Left cardiac atrium (tissue), 4 donors: ENCODE data around the gene HS3ST1. TPM values are rescaled to one million over a fixed set of nuclear protein-coding genes. Genes with fewer than 3 reads are reported as not detected.

Source experiments
- ATAC-seq, 2 donors: fragments of 200-7000 bp; cut with Tn5 transposase; one replicate each; pipeline ENCODE4 v1.9.1; 2020; ENCODE audit warnings: mild to moderate bottlenecking in 2 of 2, moderate library complexity in 2 of 2
- DNase-seq: peaks from one replicate; pipeline ENCODE4 v3.0.0-alpha.2; 2020
- intact Hi-C, 2 donors: fragments of 100-400 bp; cut with DNase I; formaldehyde crosslinking; loops; one replicate each; pipeline versions ENCODE4 v1.14.1 to v1.15.1; 2022 to 2023
- microRNA-seq, 2 donors: library from miRNA; unstranded; fragments of <30 nt; microRNA quantifications; one replicate each; pipeline ENCODE4 v1.2.0, GENCODE V29; 2020
- total RNA-seq, 2 donors: library from RNA; stranded (reverse); fragmentation: NEBNext Ultra II Directional; extraction: Animal tissue kit (Norgen Biotek cat#: 25700); gene quantifications; one replicate each; pipeline ENCODE4 v1.2.1, GENCODE V29; 2021
- donor health status: DM: no; HTN: yes; CAD: no.
- donor health status: DM: no; HTN: yes; CAD: no; lungs with severe emphysema.
- donor health status: DM: yes; HTN: yes; CAD: no.
- donor health status: Dilated cardiomyopathy.

HS3ST1 gene
- total RNA-seq, 2 donors from 2014 or later: 1.9 to 7.6 TPM

DNA sequence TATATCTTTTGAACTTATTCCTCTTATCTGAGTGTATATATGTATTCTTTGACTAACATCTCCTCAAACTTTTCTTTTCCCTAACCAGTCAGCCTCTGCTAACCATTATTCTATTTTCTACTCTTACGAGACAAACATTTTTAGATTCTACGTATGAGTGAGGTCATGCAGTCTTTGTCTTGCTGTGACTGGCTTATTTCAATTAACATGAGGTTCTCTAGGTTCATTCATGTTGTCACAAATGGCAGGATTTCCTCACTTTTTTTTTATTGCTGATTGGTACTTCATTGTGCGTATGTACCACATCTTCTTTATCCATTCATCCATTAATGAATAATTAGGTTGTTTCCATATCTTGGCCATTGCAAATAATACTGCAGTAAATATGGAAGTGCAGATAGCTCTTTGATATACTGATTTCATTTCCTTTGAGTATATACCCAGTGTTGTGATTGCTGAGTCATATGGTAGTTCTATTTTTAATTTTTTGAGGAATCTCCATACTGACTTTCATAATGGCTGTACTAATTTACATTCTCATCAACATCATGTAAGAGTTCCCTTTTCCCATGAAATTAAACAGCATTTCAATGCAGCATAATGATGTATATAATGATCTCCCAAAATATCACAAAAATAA is 80.1 kb downstream of the HS3ST1 start:
- no peak for ATAC-seq
- no peak for DNase-seq
- intact Hi-C loops: no loop called here

- DNase-seq (no peak), ATAC-seq (no peak)
- intact Hi-C loops: no loop called here
These were observed 83.8 kb downstream of the HS3ST1 start for GRCh38 chr4:11344916-11345315.

GRCh38 chr4:11343536-11343935 is 85.2 kb downstream of the HS3ST1 start:
- DNase-seq: no peak
- no peak for ATAC-seq
- intact Hi-C loops: no loop called here

Small RNA genes within 50 kb of the gene (microRNA-seq; reads per million reads assigned to microRNA genes)
- gene MIR572: 0 reads per million in 2 donors
